GM19240 (cell line): ENCODE data around the gene AFDN.
"Not testable (repeated sequence)": the region's sequence is repeated elsewhere in the genome, so short reads cannot be mapped to it uniquely, and the experiment has no call there.

Experiments
- DNase-seq: peaks from one replicate; pipeline ENCODE4 v3.0.0; 2011; ENCODE audit warnings: low spot score; ENCODE audit not compliant: insufficient read length

The AFDN gene

DNA sequence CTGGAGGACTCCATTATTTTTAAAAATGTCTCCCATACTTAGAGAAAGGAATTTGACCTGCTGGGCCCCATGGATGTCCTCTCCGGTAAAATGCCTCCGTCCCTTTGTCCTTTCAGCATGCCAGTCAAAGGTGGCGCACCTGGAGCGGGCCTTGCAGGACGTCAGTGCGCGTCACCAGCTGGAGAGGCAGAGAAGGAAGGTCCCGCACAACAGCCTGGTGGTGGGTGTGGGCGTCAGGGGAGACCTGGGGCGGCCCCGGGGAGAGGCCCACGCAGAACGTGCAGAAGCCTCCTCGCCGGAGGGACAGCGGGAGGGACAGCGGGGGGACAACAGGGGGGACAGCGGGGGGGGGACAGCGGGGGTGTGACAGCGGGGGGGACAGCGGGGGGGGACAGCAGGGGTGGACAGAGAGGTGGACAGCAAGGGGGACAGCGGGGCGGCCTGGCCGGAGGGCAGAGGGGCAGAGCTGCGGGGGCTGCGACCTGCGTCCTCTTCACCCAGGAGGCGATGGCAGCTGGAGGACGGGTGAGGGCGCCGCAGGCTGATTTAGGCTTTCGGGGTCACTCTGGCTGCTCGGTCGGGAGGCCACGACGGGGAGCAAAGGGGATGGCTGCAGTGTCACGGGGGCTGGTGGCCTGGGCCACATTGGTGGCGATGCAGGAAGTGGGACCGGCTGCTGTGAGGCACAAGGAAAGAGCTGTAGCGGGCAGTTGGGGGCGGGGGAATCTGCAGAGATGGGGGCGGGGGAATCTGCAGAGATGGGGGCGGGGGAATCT, 169.9 kb downstream of the AFDN start:
- no peak for DNase-seq

DNA sequence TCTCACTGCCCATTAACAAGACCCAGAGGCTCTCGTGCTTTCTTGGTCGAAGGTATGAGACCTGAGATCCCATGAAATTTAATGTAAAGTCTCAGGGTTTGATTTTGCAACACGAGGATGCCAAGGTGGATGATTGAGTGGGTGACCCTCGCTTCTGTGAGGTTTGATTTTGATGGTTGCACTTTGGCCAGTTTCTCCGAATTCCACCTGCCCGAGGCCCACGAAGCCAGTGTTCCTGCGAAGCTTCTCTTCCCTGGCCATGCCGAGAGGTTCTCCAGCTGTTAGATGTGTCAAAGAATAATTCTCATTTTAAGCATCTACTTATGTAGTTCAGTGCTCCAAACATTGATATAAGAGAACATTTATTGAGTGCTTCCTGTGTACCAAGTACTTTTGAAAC, 170.9 kb downstream of the AFDN start, which contains the start of gene KIF25:
TSS of gene KIF25 (plus strand) at position 30 of the 400 bp plus-strand sequence. CDS start 31,915 bp downstream, outside the sequence.
- no peak for DNase-seq

GRCh38 chr6:167998215-167998614, 171.5 kb downstream of the AFDN start:
- DNase-seq = no peak

- no peak for DNase-seq
These were observed 173.7 kb downstream of the AFDN start for GRCh38 chr6:168000198-168001028.

DNA sequence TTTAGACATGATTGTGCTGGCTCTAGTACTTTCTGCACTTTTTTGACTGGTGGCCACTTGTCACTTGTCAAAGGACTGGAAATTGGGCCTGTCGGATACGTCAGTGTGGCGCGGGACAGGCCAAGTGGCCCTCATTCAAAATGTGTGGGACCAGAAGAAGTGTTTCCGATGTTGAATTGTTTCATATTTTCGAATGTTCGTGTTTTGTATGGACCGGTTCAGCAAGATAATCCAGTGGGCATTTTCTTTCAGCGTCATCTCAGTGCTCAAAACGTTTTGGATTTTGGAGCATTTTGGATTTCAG, 174.3 kb downstream of the AFDN start:
- DNase-seq = no peak

GRCh38 chr6:168001514-168001913, 174.8 kb downstream of the AFDN start:
- DNase-seq = not testable (repeated sequence)

GRCh38 chr6:168002804-168003203, 176.1 kb downstream of the AFDN start:
- no peak for DNase-seq

DNA sequence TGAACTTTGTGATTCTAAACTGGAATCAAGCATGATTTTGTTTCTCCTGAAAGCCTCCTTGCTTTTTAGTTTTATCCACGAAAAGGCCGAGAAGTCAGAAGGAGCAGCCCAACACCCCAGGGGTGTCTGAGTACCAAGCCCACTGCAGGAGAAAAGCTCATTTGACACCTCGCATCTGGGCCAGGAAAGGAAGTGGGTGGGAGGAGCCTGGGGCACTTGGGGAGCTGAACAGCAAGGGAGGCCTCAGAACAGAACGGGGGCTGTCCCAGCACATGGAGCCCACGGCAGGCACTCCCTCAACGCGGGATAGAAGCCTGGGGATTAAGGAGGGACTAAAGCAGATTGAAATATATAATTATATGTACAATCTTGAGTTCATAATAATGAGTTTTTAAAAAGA, 177.3 kb downstream of the AFDN start:
- no peak for DNase-seq

DNA sequence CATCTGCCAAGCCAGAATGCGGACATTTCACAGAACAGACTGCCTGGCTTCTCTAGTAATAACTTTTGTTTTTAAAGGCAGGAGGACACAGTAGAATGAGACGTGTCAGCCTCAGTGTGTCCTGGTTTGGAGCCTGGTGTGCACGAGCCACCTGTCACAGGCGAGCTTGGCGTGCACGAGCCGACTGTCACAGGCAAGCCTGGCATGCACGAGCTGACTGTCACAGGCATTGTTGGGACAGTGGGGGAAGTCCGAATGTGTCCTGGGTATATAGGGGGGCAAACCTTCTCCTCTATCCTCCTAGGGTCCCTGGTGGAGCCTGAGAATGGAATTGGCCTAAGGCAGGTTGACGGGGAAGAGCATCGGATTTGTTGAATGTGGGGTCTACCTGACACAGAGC, 178.2 kb downstream of the AFDN start:
- no peak for DNase-seq

DNA sequence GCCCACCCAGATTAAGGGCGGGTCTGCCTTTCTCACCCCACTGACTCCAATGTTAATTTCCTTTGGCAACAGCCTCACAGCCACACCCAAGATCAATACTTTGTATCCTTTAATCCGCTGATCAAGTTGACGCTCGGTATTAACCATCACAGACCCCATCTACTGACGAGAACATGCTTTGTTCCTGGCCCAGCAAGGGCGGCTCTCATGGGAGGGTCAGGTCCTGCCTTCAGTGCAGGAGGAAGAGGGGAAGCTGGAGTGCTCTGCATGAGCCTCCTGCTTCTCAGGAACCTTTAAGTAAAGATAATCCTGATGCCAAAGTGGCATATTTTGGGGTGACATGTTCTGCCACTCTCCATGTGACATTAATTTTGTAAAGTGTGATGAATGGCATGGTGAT, 179.1 kb downstream of the AFDN start:
- no peak for DNase-seq

GRCh38 chr6:168007592-168008338, 181.1 kb downstream of the AFDN start:
- DNase-seq = no peak

GRCh38 chr6:168009331-168009730, 182.6 kb downstream of the AFDN start:
- DNase-seq = no peak

DNA sequence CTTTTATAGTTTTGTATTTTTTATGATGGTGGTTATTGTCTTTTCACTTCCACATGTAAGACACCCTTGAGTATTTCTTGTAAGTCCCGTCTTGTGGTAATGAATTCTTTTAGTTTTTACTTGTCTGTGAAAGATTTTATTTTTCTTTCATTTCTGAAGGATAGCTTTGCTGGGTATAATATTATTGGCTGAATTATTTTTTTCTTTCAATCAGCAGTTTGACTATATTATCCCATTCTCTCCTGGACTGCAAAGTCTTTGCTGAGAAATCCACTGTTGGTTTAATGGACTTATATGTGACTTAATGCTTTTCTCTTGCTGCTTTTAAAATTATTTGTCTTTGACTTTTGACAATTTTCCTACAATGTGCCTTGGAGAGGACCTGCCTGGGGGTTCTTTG, 184.6 kb downstream of the AFDN start:
- DNase-seq = no peak

DNA sequence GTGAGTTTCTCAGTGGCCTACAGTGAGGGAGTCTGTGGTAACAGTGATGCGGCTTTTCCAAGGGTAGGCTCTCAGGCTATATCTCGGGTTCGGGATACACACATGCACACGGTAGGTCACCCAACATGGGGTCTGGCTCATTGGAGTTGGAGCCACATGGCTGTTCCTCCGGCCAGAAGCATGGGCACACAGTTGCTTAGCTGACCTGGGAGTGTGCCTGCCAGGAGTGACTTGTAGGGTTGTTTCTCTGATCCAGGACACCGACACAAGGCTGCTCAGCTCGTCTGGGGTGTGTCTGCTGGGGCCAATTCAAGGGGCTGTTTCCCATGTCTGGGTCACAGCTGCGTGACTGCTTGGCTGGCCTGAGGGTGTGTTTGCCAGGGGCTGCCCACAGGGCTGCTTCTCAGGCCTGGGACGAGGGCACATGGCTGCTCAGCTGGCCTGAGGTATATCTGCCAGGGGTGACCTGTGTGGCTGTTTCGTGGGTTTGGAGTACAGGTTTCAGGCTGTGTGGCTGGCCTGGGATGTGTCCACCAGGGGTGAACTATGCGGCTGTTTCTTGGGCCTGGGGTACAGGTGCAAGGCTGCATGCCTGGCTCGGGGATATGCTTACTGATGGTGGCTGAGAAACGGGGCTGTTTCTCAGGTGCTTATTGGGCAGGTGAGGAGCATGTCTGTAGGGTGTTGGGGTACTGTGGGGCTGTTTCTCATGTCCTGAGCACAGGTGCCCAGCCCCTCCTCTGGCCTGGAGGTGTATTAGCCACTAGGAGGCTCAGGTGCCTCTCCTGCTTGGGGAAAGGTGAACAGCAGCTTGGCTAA, 185.9 kb downstream of the AFDN start:
- DNase-seq = no peak

DNA sequence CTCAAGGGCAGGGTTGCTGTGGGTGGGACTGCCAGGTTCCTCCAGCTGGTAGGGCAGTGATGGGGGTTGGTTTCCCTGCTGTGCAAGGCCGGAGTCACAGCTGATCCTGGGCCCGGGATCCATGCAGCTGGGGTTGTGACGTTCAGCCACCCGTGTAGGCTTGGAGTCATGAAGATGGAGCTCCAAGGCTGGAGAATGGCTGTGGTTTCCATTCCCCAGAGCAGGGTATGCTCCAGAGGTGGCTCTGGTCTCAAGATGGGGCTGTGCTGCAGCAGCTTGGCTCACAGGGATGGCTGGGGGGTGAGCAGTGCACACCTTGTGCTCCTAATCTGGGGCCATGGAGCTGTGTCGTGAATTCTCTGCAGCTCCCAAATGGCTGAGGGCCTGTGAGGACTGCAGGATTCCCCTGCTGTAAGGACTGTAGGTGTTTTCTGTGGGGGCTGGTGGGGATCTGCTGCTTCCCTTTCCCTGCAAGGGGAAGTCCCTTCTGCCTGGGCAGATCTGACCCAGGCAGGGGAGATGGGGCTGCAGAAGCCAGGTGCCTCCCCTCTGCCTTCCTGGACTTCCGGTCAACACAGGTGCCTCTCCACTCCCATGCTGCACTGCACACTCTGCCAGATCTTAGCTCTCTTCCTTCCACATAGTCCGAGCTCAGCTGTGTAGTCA, 186.7 kb downstream of the AFDN start:
- no peak for DNase-seq

GRCh38 chr6:168014428-168014827, 187.7 kb downstream of the AFDN start:
- DNase-seq = no peak

- DNase-seq = no peak
These were observed 188.3 kb downstream of the AFDN start for GRCh38 chr6:168015009-168015408.

DNA sequence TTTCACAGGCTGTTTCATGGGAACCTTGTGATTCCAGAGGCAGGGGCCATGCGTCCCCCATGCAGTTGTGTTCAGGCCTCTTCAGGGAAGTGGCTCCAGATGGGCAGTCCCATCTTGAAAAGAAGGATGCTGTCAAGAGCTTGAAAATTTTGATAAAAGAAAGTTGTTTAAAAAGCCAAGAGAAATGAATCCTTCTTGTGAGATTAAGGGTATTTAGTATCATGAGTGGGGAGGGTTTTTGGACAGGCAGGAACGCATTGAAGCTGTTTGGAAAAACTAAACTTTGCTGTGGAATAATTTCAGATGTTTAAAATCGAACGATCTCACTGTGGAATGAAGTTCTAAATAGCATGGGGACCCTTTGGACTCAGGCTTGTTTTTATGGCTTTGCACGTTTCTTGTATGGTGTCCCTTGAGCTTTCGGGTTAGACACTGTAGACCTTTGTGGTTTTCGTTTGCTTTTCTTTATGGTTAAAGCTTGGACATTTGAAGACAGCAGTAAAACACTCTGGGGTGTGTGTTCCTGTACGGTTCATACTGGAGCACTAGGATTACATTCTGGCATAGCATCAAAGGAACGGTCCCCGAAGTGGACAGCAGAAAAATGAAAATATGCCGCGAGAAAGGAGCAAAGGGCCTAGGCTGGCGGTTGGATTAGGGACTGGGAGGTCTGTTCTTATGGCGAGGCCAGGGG, 188.9 kb downstream of the AFDN start:
- no peak for DNase-seq

DNA sequence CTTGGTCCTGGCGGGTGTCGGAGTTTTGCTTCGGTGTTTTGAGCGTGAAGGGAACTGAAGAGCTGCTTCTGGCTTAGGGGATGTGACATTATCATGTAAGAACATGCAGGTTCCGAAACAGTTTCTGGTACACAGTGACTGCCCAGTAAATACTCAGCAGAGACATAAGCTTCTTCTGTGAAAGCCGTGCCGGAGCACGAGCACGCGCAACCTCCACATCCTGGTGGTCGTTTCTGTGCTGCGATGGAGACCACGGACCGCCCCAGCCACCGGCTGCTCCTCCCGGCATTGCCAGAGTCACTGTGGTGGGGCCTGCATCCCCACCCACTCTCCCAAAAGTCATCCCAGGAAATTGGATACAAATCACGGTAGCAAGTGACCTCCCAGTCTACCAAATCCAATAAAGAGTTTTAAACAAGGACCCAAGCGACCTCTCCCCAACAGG, 189.5 kb downstream of the AFDN start:
- DNase-seq = no peak
